ENCODE results near the gene POLA1. TPM values are rescaled to one million over a fixed set of nuclear protein-coding genes. Genes with fewer than 3 reads are reported as not detected.

The POLA1 gene
- total RNA-seq, 1 donor from 2014 or later, result 9.8 TPM

GRCh38 chrX:25026576-25026975, 332.9 kb downstream of the POLA1 start:
- DNase-seq (ENCODE audit: low read depth), result no peak

GRCh38 chrX:25028726-25029125, 335.0 kb downstream of the POLA1 start:
- DNase-seq (ENCODE audit: low read depth), result peak; percentile 84

- DNase-seq (ENCODE audit: low read depth), result no peak
These were observed 335.6 kb downstream of the POLA1 start for GRCh38 chrX:25029288-25029825.

GRCh38 chrX:25034889-25035288, 341.2 kb downstream of the POLA1 start:
- DNase-seq (ENCODE audit: low read depth), result peak; percentile 6

GRCh38 chrX:25039036-25039435, 345.3 kb downstream of the POLA1 start:
- no peak for DNase-seq (ENCODE audit: low read depth)

GRCh38 chrX:25043192-25043591, 349.5 kb downstream of the POLA1 start:
- no peak for DNase-seq (ENCODE audit: low read depth)

Other genes with a start within 250 kb of the POLA1 start
- gene PDK3, start 228.6 kb upstream of the POLA1 start, total RNA-seq, result 11.6 and 20.4 TPM in 2 replicates
- 0.05 and 0.17 TPM in 2 replicates for gene PCYT1B, start 46.6 kb upstream of the POLA1 start, total RNA-seq